Measurements from ENCODE around the gene RAB1B.

Gene RAB1B

DNA sequence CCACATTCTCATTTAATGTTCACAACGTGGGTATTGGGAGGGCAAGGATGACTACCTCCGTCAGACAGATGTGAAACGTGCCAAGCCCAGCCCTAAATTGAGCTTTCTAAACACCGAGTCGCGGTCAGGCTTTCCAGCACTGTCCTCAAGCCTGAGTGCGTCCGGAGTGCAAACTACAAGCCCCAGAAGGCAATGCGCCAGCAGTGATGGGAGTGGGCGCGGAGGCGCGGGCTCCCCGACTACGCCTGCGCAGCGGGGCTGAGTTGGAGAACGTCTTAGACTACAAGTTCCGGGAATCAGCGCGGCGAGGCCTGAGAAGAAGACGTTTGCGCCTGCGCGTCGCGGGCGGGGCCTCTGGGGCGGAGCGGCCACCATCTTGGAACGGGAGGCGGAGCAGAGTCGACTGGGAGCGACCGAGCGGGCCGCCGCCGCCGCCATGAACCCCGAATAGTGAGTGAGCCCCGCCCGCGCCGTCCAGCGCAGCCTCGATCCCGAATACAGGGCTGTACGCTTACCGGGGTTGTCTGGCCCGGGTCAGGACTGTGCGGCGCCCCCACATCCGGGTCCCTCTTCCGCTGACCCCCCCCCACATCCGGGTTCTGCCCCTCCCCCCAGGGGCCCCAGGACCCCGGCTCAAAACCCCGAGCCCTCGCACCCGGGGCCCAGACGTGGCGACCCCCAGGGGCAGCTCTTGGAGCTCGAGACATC is at the start of gene RAB1B:
Gene RAB1B, plus strand, starts transcription at position 396 of the 708 bp plus-strand sequence. Its CDS starts 41 bp downstream, at position 437.
- peak; percentile 100 for DNase-seq

GRCh38 chr11:66218846-66219620 is 49.4 kb upstream of the RAB1B start:
- no peak for DNase-seq

DNA sequence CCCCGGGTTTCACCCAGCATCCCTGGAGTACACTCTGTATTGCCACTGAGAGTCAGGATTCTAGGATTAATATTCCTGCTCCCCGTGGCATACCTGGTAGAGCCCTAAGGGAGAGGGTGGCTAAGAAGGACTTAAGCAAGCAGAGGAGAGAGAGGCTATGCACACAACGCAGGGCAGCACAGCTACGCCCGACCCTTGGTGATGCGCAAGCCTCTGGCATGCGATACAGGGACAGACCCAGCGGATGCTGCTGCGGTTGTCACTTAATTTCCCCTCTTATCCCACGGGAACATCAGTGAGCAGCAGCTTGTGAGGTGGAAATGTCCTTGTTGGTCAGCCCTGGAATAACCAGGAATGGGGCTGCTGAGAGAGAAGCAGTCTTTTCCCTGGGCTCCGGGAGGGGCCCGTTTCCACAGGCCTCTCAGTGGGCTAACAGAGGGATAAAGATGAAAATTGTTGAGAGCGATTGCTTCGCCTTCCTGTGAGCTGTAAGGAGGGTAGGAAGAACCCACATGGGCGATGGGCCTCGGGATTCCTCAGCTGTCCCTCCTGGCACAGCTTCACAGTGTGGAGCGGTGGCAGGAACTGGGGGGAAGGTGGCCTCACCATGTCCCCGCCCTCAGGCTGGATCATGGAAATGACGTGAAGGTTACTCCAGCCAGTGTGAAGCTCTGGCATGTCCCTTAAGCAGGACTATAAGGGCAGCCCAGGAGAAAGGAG is 48.4 kb upstream of the RAB1B start:
- DNase-seq, result no peak

- no peak for DNase-seq
Measured at GRCh38 chr11:66220566-66220935, 47.9 kb upstream of the RAB1B start.

DNA sequence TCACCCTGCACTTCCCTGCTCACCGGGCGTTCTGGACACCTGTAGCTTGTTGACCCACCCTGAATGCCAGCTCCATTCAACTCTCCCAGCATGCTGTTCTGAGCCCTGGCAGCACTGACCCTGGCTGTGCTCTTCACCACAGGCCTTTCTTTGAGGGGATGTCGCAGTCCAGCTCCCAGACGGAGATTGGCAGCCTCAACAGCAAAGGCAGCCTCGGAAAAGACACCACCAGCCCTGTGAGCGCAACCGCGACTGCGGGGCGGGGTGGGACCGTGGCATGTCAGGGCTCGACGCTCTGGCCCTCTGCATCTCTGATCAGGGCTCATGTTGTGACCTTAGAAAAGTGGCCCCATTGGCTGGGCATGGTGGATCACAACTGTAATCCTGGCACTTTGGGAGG is 47.4 kb upstream of the RAB1B start:
- no peak for DNase-seq

GRCh38 chr11:66221726-66222236 is 46.7 kb upstream of the RAB1B start:
- no peak for DNase-seq

- peak; percentile 89 for DNase-seq
Measured at GRCh38 chr11:66222358-66223149, 45.9 kb upstream of the RAB1B start.

DNA sequence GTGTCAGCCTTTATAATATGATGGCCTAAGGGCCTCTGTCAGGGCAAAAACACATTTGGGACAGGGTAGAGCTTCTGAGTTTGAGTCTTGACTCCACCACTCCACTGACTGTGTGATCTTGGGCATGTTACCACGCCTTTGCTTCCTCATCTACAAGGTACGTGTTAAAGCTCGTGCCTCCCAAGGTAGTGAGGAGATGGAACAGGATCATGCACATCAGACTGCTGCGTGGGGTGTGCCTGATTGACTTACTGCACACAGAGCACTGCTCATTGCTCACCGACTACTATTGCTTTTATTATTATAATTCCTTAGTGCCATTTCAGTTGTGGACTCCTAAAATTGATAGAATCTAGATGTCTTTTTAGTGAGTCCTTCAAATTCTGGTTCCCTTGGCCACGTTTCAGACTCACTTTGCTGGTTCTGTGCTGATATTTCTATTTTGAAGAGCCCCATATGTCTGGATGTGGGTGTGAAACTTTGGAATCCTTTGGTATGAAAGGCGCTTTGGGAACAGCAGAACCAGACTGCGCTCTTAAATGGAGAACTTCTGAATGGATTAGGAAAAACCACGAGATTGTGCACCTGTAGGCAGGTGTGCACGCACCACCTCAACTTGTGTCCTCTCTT is 44.1 kb upstream of the RAB1B start:
- no peak for DNase-seq

- DNase-seq, result no peak
Measured at GRCh38 chr11:66225066-66225465, 43.4 kb upstream of the RAB1B start.

GRCh38 chr11:66226101-66226500 is 42.3 kb upstream of the RAB1B start:
- DNase-seq, result no peak

GRCh38 chr11:66227700-66228099 is 40.7 kb upstream of the RAB1B start:
- no peak for DNase-seq

- DNase-seq, result no peak
Measured at GRCh38 chr11:66228521-66228920, 39.9 kb upstream of the RAB1B start.

DNA sequence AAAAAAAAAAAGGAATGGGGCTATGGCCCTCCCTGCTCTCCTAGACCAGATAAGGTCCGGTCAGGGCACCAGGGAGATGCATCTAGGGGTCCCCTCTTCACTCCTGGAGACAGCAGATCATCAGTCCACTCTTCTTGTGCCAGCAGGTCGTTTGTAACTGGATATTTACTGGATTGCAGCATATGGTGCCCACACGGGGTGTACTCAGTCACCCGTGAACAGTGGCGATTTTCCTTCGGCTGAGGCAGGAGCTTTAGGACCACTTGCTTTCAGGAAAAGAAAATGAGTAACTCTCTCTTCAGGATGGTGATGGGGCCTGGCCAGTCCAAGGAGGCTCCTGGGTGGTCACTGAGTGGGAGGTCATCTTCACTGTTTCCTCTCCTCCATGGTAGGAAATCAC is 38.3 kb upstream of the RAB1B start:
- no peak for DNase-seq

DNA sequence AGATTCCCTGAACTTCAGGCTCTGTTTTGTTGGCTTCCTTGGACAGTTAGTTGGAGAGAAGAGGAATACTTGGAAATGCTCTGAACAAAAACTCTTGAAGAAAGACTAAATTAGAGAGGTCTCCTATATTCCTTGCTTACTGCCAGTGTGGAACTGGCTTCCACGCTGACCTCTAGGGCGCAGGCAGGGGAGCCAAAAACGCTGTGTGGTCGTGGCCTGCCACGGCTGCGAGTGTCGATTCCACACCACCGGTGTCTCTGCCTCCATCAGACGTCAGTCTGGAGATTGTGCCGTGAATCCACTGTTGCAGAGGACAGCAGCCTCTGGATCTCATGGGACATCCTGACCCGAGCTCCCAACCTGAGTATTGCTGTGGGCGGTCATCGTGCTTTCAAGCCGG is 37.5 kb upstream of the RAB1B start:
- no peak for DNase-seq

DNA sequence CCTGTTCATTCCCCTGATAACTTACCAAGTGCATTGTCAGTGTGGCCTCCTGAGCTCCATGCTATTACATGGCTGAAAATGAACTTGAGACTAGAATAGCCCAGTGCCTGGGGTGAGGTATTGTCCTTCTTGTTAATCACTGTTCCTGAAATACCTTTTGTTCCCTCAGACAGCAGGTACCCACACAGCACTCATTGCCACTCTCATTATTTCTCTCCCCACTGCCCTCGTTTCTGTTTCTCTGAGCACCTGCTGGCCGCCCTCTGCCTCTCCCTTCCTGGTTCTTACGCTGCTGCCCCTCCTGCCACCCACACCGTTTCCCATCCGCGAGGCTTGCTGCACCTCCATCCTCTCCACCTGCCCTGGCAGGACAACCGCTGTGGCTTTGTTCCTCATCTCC is 36.9 kb upstream of the RAB1B start:
- DNase-seq, result no peak

DNA sequence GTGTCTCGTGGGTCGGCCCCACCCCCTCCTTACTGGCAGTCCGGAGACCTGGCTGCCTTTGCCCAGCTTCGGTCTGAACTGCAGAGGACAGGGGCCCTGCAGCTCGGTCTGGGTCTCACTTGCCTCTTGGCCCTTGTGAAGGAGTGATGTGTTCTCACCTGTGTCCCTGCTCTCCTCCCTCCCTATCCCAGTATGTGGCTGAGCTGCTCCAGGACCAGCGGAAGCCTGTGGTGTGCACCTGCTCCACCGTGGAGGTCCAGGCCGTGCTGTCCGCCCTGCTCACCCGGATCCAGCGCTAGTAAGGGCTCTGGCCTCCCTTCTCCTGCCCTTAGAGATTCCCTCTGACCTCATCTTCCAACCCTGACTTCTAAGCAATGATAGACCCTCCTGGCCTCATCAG is 35.7 kb upstream of the RAB1B start:
- no peak for DNase-seq

DNA sequence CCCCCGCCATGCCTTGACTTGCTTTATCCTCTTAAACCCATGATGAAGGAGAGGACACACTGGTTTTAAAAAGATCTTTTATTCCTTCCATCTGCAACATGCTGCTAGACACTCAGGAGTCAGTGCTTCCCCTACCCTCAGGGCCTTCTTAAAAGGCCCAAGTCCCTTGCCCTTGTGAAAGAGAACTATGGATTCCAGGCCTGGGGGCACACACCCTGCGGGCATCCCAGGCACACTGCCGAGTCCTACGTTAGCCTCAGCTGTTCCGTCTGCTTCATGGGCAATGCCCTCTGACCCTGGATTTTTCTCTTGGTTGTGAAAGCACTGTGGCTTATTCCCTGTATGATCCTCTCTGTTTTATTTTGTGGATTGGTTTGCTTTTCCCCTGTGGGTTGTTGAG is 35.1 kb upstream of the RAB1B start:
- DNase-seq, result no peak

DNA sequence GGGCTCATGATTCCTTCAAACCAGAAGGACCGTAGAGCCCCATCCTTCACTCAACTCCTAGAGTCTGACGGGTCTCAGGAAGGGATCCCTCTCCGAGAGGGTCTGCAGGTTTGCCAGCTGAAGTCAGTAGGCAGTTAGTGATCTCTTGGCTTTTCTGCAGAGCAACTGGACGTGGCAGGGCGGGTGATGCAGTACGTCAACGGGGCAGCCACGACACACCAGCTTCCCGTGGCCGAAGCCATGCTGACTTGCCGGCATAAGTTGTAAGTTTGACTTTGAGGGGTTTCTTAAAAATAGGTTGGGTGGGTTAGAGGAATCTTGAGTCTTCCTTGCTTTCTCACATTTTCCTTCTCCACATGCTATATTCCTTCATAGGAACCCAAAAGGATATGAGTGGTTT is 33.3 kb upstream of the RAB1B start:
- DNase-seq, result no peak

- DNase-seq, result no peak
Measured at GRCh38 chr11:66237867-66238266, 30.6 kb upstream of the RAB1B start.

- no peak for DNase-seq
Measured at GRCh38 chr11:66238786-66239413, 29.5 kb upstream of the RAB1B start.

GRCh38 chr11:66239511-66239910 is 28.9 kb upstream of the RAB1B start:
- no peak for DNase-seq
